Measurements from ENCODE around the gene PARD3B. TPM values are rescaled to one million over a fixed set of nuclear protein-coding genes. Genes with fewer than 3 reads are reported as not detected.

The PARD3B gene
- total RNA-seq, 1 experiment from 2014 or later: 3.9 TPM

DNA sequence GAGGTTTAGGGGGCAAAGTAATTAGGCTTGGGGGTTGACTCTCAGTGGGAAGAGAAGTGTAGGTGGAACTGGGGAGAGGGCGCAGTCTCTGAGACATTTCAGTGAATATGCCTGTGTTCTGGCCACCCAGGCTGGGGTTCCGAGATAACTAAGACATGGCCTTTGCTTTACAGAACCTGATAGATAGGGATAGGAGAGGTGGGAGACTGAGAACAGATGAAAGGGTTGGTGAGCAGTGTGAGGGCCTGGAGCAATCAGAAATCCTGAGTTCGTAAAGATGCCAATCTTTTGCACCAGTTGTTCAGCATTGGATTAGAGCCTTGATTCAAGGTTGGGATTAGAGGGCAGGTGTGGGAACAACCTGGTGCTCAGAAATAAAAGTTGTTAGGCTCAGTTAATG, 15.6 kb downstream of the PARD3B start:
- Histone ChIP-seq H3K27me3 (ENCODE audit: low read length) (no peaks in the 10 kb centered on the region), H3K4me1 (ENCODE audit: insufficient read depth, low read length) (peaks cover 13% of the 10 kb centered on the region), H3K4me3 (ENCODE audit: low read length) (no peak overlapping the region), H4K20me1 (ENCODE audit: low read length) (no peaks in the 10 kb centered on the region), H3F3A (ENCODE audit: low read length, unreplicated experiment) (no peaks in the 10 kb centered on the region), H2AFZ (ENCODE audit: low read length) (no peak overlapping the region), H3K79me2 (ENCODE audit: low read length) (no peaks in the 10 kb centered on the region), H3K9ac (ENCODE audit: low read length) (no peak overlapping the region), H3K27ac (ENCODE audit: low read length) (no peak overlapping the region), H3K9me2 (replicated peaks; ENCODE audit: low read length) (no peaks in the 10 kb centered on the region), H3K9me3 (ENCODE audit: low read length) (no peaks in the 10 kb centered on the region), H3K4me2 (ENCODE audit: low read length) (no peak overlapping the region), H3K36me3 (ENCODE audit: low read depth, low read length) (no peaks in the 10 kb centered on the region)
- POLR2A ChIA-PET (ENCODE audit: unreplicated experiment): no interaction called here
- CTCF ChIA-PET: no interaction called here
- ATAC-seq: no peak
- intact Hi-C loops (cut with micrococcal nuclease): no loop called here
- DNase-seq: no peak
- TF ChIP-seq EZH2 (IDR thresholded peaks at IDR 0.05; ENCODE audit: low read length, unreplicated experiment) (no peak), EZH2phosphoT487 (IDR thresholded peaks at IDR 0.05; ENCODE audit: borderline replicate concordance, low read length) (no peak)
- TF ChIP-seq, protein P1, sequence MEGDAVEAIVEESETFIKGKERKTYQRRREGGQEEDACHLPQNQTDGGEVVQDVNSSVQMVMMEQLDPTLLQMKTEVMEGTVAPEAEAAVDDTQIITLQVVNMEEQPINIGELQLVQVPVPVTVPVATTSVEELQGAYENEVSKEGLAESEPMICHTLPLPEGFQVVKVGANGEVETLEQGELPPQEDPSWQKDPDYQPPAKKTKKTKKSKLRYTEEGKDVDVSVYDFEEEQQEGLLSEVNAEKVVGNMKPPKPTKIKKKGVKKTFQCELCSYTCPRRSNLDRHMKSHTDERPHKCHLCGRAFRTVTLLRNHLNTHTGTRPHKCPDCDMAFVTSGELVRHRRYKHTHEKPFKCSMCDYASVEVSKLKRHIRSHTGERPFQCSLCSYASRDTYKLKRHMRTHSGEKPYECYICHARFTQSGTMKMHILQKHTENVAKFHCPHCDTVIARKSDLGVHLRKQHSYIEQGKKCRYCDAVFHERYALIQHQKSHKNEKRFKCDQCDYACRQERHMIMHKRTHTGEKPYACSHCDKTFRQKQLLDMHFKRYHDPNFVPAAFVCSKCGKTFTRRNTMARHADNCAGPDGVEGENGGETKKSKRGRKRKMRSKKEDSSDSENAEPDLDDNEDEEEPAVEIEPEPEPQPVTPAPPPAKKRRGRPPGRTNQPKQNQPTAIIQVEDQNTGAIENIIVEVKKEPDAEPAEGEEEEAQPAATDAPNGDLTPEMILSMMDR (conservative IDR thresholded peaks at IDR 0.05; ENCODE audit: low read depth, low read length): no peak
- no TSS peak for BruUV-seq (replicated peaks)

DNA sequence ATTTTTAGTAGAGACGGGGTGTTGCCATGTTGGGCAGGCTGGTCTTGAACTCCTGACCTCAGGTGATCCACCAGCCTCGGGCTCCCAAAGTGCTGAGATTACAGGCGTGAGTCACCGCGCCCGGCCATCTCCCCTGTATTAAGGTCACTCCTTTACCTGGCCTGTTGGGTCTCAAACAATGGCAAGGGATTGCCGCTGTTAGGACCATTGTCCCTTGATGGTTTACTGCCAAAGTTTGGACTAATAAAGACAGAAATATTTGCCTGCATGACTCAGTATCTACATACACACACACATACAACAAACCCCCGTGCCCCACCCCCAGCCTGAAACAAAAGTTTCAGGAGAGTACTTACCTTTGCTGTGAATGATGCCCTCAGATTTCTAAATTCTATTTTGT, 16.5 kb downstream of the PARD3B start:
- Histone ChIP-seq H3K4me3 (ENCODE audit: low read length) (no peak overlapping the region), H3F3A (ENCODE audit: low read length, unreplicated experiment) (no peaks in the 10 kb centered on the region), H3K9me2 (replicated peaks; ENCODE audit: low read length) (no peaks in the 10 kb centered on the region), H2AFZ (ENCODE audit: low read length) (no peak overlapping the region), H3K27ac (ENCODE audit: low read length) (0 out of 2 replicates have a peak overlapping the region, but pooled peaks have one; percentile 2), H4K20me1 (ENCODE audit: low read length) (no peaks in the 10 kb centered on the region), H3K9me3 (ENCODE audit: low read length) (no peaks in the 10 kb centered on the region), H3K4me1 (ENCODE audit: insufficient read depth, low read length) (peaks cover 13% of the 10 kb centered on the region), H3K4me2 (ENCODE audit: low read length) (no peak overlapping the region), H3K27me3 (ENCODE audit: low read length) (no peaks in the 10 kb centered on the region), H3K36me3 (ENCODE audit: low read depth, low read length) (no peaks in the 10 kb centered on the region), H3K79me2 (ENCODE audit: low read length) (no peaks in the 10 kb centered on the region), H3K9ac (ENCODE audit: low read length) (no peak overlapping the region)
- DNase-seq: peak; percentile 89
- intact Hi-C loops (cut with micrococcal nuclease): no loop called here
- TF ChIP-seq EZH2 (IDR thresholded peaks at IDR 0.05; ENCODE audit: low read length, unreplicated experiment): no peak
- TF ChIP-seq, protein P1 (conservative IDR thresholded peaks at IDR 0.05; ENCODE audit: low read depth, low read length): no peak
- TF ChIP-seq EZH2phosphoT487 (IDR thresholded peaks at IDR 0.05; ENCODE audit: borderline replicate concordance, low read length): no peak
- ATAC-seq: peak; percentile 94
- no TSS peak for BruUV-seq (replicated peaks)
- ChIA-PET POLR2A (ENCODE audit: unreplicated experiment) (no interaction called here), CTCF (no interaction called here)

DNA sequence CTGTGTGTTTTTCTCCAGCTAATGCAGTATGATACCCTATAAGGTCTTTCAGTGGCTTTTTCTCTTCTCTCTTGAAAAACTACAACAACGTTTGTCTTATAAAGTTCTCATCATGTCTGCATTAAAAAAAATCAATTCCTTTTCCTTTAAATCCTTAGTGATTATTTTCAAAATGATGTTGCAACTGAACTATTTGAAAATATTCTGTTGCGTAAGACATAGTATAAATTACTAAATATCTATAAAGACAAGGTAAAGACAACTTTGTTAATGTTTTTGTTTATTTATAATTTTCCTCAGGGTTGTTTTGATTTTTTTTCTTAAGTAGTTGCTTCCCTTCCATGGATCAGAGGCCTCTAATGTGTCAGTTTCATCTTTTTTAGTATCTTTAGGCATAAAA, 21.2 kb downstream of the PARD3B start:
- no peak overlapping the region for H2AFZ ChIP-seq (ENCODE audit: low read length)
- POLR2A ChIA-PET (ENCODE audit: unreplicated experiment): no interaction called here
- no peaks in the 10 kb centered on the region for H3K9me2 ChIP-seq (replicated peaks; ENCODE audit: low read length)
- no peak for TF ChIP-seq EZH2 (IDR thresholded peaks at IDR 0.05; ENCODE audit: low read length, unreplicated experiment)
- TF ChIP-seq, protein P1 (conservative IDR thresholded peaks at IDR 0.05; ENCODE audit: low read depth, low read length): no peak
- TF ChIP-seq EZH2phosphoT487 (IDR thresholded peaks at IDR 0.05; ENCODE audit: borderline replicate concordance, low read length): no peak
- no peaks in the 10 kb centered on the region for H3K9me3 ChIP-seq (ENCODE audit: low read length)
- no peak for ATAC-seq
- no peaks in the 10 kb centered on the region for H3F3A ChIP-seq (ENCODE audit: low read length, unreplicated experiment)
- CTCF ChIA-PET: no interaction called here
- H3K4me1 ChIP-seq (ENCODE audit: insufficient read depth, low read length): peaks cover 9% of the 10 kb centered on the region
- H3K4me3 ChIP-seq (ENCODE audit: low read length): no peak overlapping the region
- no peaks in the 10 kb centered on the region for H3K79me2 ChIP-seq (ENCODE audit: low read length)
- no peak for DNase-seq
- intact Hi-C loops (cut with micrococcal nuclease): no loop called here
- H4K20me1 ChIP-seq (ENCODE audit: low read length): no peaks in the 10 kb centered on the region
- H3K27ac ChIP-seq (ENCODE audit: low read length): no peak overlapping the region
- no peaks in the 10 kb centered on the region for H3K36me3 ChIP-seq (ENCODE audit: low read depth, low read length)
- H3K27me3 ChIP-seq (ENCODE audit: low read length): no peaks in the 10 kb centered on the region
- no peak overlapping the region for H3K4me2 ChIP-seq (ENCODE audit: low read length)
- no TSS peak for BruUV-seq (replicated peaks)
- no peak overlapping the region for H3K9ac ChIP-seq (ENCODE audit: low read length)

Measured in PC-3 (cell line).